ENCODE data around the gene CYB561D2.
A peak's percentile ranks its signal among the peaks of the same experiment; 100 is the strongest.

CYB561D2 gene

GRCh38 chr3:50369012-50369670, 18.5 kb downstream of the CYB561D2 start:
- no peak for DNase-seq

GRCh38 chr3:50370594-50370993, 19.9 kb downstream of the CYB561D2 start:
- peak; percentile 63 for DNase-seq

GRCh38 chr3:50371133-50371685, 20.5 kb downstream of the CYB561D2 start:
- no peak for DNase-seq

- peak; percentile 78 for DNase-seq
Measured at GRCh38 chr3:50372349-50372748, 21.7 kb downstream of the CYB561D2 start.

GRCh38 chr3:50373146-50374051, 22.7 kb downstream of the CYB561D2 start:
- DNase-seq = peak; percentile 16

- no peak for DNase-seq
Measured at GRCh38 chr3:50374363-50375257, 23.9 kb downstream of the CYB561D2 start.

- DNase-seq = peak; percentile 54
Measured at GRCh38 chr3:50375258-50375931, 24.7 kb downstream of the CYB561D2 start.

GRCh38 chr3:50378024-50378423, 27.4 kb downstream of the CYB561D2 start:
- DNase-seq = no peak

GRCh38 chr3:50378757-50379156, 28.1 kb downstream of the CYB561D2 start:
- DNase-seq = no peak

GRCh38 chr3:50380405-50381085, 29.9 kb downstream of the CYB561D2 start:
- DNase-seq = no peak

GRCh38 chr3:50381383-50381782, 30.7 kb downstream of the CYB561D2 start:
- peak; percentile 77 for DNase-seq

GRCh38 chr3:50382722-50383121, 32.1 kb downstream of the CYB561D2 start:
- DNase-seq = no peak

GRCh38 chr3:50383750-50384149, 33.1 kb downstream of the CYB561D2 start:
- no peak for DNase-seq

- no peak for DNase-seq
Measured at GRCh38 chr3:50385754-50386153, 35.1 kb downstream of the CYB561D2 start.

GRCh38 chr3:50388016-50388719, 37.5 kb downstream of the CYB561D2 start:
- peak; percentile 61 for DNase-seq

GRCh38 chr3:50388720-50389413, 38.2 kb downstream of the CYB561D2 start:
- no peak for DNase-seq

- DNase-seq = no peak
Measured at GRCh38 chr3:50389414-50389767, 38.7 kb downstream of the CYB561D2 start.

GRCh38 chr3:50390508-50391224, 40.0 kb downstream of the CYB561D2 start:
- no peak for DNase-seq

GRCh38 chr3:50392101-50392715, 41.5 kb downstream of the CYB561D2 start:
- DNase-seq = no peak
